Measurements from ENCODE around the gene ZCCHC24.

DNA sequence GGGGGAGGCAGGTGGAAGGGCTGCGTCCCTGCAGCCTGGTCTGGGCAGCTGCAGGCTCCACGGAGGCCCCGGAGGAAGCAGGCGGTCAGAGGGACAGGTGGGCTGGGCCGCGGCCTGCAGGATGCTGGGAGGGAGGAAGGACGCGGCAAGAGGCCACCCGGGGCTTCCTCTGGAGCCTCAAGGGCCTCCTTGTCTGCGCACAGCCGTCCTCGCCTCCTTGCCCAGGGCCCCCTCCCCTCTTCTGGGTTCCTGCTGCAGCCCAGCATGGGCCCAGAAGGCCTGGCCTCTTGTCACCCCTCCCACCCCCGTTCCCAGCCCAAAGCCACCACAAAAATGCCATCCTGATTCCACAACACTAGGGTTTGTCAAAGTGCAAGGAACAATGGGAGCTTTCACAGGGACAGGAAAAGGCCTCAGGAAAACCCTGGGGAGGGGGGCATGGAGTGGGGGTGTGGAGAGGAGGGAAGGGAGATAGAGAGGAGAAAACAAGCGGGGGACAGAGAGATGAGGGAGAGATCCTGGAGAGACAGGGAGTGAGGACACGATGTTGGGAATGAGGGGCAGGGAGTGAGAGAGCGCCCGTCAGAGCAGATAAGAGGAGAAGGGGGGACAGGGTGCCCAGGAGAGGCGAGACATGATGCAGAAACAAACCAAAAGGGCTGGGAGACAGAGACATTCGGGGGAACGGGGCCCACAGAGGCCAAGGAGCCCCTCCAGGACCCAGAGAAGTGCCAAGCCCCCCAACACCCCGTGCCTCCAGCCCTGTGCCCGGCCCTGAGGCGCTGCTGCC is 41.8 kb downstream of the ZCCHC24 start:
- TF ChIP-seq, protein P1, sequence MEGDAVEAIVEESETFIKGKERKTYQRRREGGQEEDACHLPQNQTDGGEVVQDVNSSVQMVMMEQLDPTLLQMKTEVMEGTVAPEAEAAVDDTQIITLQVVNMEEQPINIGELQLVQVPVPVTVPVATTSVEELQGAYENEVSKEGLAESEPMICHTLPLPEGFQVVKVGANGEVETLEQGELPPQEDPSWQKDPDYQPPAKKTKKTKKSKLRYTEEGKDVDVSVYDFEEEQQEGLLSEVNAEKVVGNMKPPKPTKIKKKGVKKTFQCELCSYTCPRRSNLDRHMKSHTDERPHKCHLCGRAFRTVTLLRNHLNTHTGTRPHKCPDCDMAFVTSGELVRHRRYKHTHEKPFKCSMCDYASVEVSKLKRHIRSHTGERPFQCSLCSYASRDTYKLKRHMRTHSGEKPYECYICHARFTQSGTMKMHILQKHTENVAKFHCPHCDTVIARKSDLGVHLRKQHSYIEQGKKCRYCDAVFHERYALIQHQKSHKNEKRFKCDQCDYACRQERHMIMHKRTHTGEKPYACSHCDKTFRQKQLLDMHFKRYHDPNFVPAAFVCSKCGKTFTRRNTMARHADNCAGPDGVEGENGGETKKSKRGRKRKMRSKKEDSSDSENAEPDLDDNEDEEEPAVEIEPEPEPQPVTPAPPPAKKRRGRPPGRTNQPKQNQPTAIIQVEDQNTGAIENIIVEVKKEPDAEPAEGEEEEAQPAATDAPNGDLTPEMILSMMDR (IDR thresholded peaks at IDR 0.05), result no peak
- no peak for TF ChIP-seq POLR2A (IDR thresholded peaks at IDR 0.05)
